DMS153 (cell line): Measurements from ENCODE around the gene EDAR.

Experiments
- DNase-seq: peaks from one replicate; lab custom pipeline; 2025; lab: John Stamatoyannopoulos, UW

The EDAR gene

GRCh38 chr2:108853421-108853820, 135.6 kb downstream of the EDAR start:
- no peak for DNase-seq

DNA sequence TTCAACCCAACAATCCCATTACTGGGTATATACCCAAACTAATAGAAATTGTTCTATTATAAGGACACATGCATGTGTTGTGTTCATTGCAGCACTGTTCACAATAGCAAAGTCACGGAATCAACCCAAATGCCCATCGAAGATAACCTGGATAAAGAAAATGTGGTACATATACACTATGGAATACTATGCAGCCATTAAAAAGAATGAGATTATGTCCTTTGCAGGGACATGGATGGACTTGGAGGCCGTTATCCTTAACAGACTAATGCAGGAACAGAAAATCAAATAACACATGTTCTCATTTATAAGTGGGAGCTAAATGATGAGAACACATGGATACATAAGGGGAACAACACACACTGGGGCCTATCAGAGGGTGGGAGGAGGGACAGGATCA, 136.6 kb downstream of the EDAR start:
- no peak for DNase-seq

GRCh38 chr2:108847000-108847399, 142.0 kb downstream of the EDAR start:
- DNase-seq = no peak

DNA sequence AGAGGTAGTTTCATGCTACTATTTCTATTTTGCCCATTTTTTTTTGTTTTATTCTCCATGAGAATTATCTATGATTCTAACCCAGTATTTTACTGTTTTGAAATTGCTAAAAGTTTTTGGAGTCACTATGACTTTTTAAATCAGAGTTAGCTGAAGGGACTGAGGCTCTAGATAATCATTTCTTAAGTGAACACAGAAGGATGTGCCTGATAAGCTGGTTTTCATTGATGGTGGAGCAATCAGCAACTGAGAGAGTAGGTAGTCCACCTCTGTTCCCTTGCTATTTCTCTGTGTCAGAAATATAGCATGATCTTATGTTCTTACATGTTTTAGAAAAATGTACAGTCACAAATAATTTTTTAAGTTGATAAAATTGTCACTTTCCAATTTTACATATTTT, 143.1 kb downstream of the EDAR start:
- DNase-seq = no peak
